ENCODE measurements around the gene KDELR1. TPM values are rescaled to one million over a fixed set of nuclear protein-coding genes. Genes with fewer than 3 reads are reported as not detected.

The KDELR1 gene
- total RNA-seq, 1 donor from 2014 or later, result 144 TPM

DNA sequence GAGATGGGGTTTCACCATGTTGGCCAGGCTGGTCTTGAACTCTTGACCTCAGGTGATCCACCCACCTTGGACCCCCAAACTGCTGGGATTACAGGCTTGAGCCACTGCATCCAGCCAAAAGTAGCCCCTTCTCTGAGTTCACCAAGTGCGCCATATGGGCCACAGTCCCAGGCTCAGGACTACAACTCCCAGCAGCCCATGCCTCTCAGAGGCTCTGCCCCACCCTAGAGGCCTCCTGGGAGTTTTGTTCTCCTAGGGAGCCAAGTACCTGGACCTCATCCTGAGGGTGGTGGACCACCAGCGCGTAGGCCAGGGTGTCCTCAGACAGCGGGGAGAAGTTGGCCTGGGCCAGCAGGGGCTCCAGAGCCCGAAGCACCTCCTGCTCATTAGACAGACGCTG lies 46.5 kb downstream of the KDELR1 start:
- DNase-seq (ENCODE audit: low read depth), result no peak
- no peak overlapping the region for H3K4me3 ChIP-seq (ENCODE audit: low read depth, low read length)
- TF ChIP-seq, protein P1, sequence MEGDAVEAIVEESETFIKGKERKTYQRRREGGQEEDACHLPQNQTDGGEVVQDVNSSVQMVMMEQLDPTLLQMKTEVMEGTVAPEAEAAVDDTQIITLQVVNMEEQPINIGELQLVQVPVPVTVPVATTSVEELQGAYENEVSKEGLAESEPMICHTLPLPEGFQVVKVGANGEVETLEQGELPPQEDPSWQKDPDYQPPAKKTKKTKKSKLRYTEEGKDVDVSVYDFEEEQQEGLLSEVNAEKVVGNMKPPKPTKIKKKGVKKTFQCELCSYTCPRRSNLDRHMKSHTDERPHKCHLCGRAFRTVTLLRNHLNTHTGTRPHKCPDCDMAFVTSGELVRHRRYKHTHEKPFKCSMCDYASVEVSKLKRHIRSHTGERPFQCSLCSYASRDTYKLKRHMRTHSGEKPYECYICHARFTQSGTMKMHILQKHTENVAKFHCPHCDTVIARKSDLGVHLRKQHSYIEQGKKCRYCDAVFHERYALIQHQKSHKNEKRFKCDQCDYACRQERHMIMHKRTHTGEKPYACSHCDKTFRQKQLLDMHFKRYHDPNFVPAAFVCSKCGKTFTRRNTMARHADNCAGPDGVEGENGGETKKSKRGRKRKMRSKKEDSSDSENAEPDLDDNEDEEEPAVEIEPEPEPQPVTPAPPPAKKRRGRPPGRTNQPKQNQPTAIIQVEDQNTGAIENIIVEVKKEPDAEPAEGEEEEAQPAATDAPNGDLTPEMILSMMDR (conservative IDR thresholded peaks at IDR 0.05; ENCODE audit: low read depth, low read length), result no peak

DNA sequence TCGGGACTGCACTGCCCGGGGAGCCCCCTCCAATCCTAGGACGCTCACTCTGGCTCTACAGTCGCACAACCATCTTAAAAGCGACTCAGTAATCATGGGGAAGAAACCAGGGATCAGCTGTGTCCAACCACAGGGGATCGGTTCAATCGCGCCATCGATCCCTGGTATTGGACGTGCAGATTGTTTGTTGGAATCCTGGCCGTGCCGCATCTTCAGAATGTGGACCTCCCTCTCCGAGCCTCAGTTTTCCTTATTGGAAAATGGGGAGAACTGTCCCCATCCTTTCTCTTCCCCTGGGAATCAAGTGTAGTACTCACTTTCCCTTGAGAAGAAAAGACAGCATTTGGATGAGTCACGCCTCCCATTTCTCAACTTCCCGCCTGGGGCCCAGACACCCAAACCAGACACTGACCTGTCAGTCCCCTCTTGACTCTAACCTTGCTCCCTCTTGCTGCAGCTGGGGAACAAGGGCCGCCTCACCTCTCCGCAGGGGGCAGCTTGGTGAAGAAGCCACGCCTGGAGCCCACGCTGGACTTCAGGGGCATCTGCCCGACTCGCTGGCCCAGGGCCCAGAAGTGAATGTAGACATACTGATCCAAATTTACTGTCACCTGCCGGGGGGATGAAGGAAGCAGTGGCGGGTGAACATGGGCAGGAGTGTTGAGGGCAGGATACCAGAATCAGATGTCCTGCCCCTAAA lies 48.4 kb downstream of the KDELR1 start:
- DNase-seq (ENCODE audit: low read depth), result no peak
- no peak overlapping the region for H3K4me3 ChIP-seq (ENCODE audit: low read depth, low read length)
- TF ChIP-seq, protein P1 (conservative IDR thresholded peaks at IDR 0.05; ENCODE audit: low read depth, low read length), result no peak

DNA sequence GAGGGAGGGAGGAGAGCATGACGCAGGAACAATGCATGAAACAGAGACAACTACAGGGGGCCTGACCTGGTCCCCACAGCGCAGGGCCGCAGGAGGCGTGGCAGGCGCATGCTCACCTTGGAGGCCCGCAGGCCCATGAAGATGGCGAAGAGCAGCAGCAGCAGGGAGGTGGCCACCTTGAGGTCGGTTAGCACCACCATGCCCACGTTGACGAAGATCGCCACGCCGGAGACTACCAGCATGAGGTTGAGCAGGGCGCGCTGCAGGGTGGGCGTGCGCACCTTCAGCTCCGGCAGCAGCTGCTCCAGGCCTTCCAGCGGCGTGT lies 49.0 kb downstream of the KDELR1 start:
- TF ChIP-seq, protein P1 (conservative IDR thresholded peaks at IDR 0.05; ENCODE audit: low read depth, low read length), result no peak
- H3K4me3 ChIP-seq (ENCODE audit: low read depth, low read length), result no peak overlapping the region
- no peak for DNase-seq (ENCODE audit: low read depth)

DNA sequence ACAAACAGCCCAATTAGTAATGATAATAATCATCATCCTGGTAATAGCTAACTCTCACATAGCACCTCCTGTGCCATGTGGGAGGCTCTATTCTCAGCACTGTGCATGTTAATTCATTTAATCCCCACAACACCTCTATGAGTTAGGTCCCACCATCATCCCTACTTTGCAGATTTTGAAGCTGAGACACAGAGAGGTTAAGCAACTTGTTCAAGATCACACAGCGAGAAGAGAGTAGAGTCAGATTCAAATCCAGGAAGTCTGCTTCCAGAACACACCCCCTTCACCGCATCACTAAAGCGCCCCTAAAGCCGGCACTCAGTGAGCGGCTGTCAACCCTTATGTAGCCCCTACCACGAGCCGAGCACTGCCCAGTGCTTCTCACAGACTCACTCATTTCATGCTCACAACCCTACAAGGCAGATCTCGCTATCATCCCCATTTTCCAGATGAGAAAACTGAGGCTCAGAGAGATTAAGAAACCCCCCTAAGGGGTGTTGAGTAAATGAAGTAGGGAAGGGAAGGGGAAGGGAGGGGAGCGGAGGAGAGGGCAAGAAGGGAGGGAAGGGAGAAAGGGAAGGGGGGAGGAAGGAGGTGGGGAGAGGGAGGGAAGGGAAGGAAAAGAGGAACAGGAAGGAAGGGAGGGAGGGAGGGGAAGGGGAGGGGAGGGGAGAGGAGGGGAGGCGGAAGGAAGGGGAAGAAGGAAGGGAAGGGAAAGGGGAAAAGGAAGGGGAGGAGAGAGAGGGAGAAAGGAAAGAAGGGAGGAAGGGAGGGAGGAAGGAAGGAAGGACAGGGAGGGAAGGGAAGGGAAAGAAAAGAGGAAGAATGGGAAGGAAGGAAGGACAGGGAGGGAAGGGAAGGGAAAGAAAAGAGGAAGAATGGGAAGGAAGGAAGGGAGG lies 49.6 kb downstream of the KDELR1 start:
- TF ChIP-seq, protein P1 (conservative IDR thresholded peaks at IDR 0.05; ENCODE audit: low read depth, low read length), result no peak
- DNase-seq (ENCODE audit: low read depth), result no peak
- no peak overlapping the region for H3K4me3 ChIP-seq (ENCODE audit: low read depth, low read length)

DNA sequence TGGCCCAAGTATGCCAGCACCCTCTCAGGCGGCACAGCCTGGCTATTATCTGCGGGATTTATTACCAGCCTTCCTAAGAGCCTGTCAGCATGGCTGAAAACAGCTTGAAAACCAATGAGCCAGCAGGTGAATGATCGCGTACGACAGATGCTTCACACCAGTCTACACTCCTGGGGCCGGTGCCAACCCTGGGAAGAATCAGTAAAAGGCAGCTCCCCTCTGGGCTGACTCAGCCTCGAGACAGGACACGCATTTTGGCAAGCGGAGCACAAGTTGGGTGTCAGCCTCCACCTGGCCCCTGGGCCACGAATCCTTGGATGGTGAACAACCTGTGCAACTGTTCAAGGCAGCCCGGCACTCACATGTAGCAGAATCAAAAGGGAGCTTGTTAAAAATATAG lies 50.4 kb downstream of the KDELR1 start:
- TF ChIP-seq, protein P1 (conservative IDR thresholded peaks at IDR 0.05; ENCODE audit: low read depth, low read length), result no peak
- no peak overlapping the region for H3K4me3 ChIP-seq (ENCODE audit: low read depth, low read length)
- no peak for DNase-seq (ENCODE audit: low read depth)

DNA sequence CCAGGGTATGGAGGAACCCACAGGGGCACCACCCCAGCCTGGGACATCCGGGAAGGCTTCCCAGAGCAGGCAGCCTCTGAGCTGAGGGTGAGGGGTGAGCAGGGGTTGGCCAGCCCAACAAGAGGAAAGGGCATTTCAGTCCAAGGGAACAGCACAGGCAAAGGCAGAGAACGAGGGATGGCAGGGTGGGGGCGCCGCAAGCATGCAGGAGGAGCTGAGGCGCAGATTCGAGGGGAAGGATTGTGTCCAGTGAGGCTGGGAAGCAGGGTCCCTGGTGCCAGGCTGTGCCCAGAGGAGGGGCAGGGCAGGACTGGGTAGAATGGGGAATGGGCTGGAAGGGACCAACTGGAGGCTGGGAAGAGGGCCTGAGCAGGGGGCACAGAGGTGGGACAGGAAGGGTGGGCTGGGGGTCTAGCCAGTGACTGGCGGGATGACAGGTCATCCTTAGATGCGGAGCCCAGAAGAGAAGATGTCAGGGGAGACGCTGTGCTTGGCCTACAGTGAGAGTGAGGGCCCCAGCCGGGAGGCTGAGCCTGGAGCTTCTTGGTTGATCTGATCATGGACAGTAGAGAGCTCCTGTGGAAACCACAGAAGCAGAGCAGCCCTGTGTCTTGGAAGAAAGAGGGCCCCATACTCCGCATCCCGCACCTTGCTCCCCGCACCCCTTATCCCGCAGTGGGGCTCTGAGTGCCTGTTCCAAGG lies 52.4 kb downstream of the KDELR1 start:
- no peak for DNase-seq (ENCODE audit: low read depth)
- TF ChIP-seq, protein P1 (conservative IDR thresholded peaks at IDR 0.05; ENCODE audit: low read depth, low read length), result no peak

More for the DNA sequence above, 52.4 kb downstream of the KDELR1 start:
- H3K4me3 ChIP-seq (ENCODE audit: low read depth, low read length), result no peak overlapping the region

Data from epithelial cell of proximal tubule (primary cell).